T-helper 2 cell (primary cell): ENCODE data around the gene AGTPBP1.
A peak's percentile ranks its signal among the peaks of the same experiment; 100 is the strongest.

Experiments used
- DNase-seq, 5 experiments: peaks; one replicate each; pipeline versions ENCODE4 v3.0.0 to v3.0.0-alpha.2; 2012 to 2022

Gene AGTPBP1

DNA sequence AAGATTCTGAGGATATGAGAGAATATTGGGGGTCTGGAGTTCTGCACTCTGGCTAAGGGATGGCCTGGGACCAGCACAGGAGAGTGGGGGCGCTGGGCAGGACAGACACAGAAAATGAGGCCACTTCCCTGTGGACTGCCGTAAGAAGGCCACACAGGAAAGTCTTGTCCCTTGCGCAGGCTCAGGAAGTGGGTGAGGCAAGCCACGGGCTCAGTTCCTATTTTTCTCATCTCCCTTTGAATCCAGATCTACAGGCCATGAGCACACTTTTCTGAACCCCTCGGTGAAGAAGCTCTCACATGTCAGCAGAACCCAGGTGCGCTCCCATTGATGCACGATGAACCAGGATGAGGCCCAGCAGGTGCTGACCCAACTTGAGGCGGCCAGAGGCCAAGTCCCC, 207.4 kb downstream of the AGTPBP1 start:
- DNase-seq: no peak

DNA sequence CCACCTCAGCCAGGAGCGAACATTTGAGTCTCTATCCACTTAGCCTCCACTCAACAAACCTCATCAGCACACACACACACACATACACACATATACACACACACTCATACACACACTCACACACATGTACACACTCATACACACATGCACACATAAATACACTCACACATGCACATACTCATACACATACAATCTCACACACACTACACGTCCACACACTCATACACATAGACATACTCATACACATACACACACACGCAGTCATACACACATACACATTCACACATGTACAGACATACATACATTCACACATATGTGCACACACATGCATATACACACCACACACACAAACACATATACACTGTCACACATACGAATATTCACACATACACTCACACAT, 208.2 kb downstream of the AGTPBP1 start:
- no peak for DNase-seq

DNA sequence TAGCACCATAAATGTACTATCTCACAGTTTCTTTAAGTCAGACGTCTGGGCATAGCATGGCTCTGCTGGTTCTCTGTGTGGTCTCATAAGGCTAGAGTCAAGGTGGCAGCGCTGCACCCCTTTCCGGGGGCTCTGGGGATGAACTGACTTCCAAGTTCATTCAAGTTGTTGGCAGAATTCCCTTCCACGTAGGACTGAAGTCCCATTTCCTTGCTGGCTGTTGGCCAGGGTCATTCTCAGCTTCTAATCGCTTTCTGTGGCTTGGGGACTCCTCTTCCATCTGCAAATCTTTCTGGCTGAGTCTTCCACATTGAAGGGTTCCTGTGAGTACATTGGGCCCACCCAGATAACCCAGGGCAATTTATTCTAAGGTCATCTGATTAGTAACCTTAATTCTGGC, 211.0 kb downstream of the AGTPBP1 start:
- no peak for DNase-seq

DNA sequence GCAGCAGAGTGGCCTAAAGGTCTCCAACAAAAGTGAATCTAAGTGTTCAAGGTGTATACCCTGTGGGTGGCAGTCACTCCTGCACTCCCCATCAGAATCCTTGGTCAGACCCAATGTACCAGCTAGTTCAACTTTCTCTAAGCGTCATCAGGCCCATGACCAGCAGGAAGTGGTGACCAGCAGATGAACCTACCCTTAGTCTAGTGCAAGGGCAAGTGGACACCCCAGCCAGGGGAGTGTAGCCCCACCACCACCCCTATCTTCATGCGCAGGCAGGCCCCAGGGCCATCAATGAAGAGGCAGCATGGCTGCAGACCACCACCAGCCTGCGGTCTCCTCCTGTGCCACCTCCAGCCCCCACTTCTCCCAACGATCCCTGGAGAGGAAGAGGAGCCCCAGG, 213.1 kb downstream of the AGTPBP1 start:
- DNase-seq: no peak

DNA sequence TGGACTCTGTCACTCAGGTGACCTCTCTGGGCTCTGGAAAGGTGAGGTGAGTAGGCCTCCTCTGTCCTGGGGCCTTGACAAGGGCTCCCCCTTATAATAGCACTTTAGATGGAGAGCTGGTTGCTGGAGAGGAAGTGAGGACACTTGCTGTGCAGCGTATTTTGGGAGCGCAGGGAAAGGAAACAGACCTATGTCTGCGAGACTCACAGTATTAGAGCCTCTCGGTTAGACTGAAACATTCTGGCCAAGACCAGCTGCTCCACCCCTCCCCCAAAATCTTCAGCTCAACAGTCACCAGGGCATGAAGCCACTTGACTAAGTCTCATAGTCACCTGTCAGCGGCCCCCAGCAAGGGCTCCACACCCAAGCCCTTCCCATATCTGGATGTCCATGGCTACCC, 213.6 kb downstream of the AGTPBP1 start:
- DNase-seq: no peak

DNA sequence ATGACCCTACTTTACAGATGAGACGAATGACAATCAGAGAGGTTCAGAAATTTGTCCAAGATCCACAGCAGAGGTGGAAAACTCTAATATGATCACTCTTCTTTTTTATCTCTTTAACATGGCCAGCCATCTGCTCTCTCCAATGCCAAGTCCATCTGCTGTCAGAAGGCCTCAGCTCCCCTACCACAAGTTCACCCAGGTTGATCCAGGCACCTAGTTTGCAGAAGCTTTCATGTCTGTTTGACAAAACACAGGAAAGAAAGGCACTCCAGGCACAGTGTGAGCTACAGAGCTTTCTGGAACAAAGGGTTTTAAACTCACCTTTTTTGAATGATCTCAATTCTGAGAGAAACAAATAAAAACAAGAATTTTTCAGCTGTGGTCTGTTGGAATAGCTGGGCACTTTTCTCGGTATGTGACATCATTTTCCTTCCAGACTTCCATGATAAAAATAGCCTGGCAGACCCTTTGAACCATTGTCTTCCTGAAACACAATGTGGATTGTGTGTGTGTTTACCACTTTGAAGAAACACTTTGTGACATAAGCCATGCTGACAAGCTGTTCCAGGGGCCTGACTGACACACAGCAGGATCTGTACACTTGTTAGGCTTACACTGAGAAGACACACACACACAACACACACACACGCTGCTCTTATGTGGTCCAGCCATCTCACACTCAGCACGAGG, 214.3 kb downstream of the AGTPBP1 start:
- peak in 1 of 5 experiments; percentile 27 for DNase-seq

DNA sequence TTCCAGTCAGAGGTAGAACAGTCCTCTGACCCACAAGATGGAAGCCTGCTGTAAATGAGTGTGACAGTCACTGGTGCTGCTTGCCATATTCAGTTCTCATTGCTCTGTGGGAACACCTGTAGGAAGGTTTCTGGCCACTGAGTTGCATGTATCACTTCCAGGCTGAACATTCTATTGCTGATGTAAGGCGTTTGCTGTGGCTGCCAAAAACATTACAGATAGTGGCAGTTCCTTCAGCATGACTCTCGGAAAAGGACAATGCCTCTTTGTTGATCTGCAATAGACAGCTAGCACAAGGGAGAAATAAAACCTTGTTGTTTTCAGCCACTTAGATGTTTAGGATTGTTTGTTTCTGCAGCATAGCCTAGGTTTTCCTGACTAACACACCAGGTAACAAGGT, 217.2 kb downstream of the AGTPBP1 start:
- no peak for DNase-seq

DNA sequence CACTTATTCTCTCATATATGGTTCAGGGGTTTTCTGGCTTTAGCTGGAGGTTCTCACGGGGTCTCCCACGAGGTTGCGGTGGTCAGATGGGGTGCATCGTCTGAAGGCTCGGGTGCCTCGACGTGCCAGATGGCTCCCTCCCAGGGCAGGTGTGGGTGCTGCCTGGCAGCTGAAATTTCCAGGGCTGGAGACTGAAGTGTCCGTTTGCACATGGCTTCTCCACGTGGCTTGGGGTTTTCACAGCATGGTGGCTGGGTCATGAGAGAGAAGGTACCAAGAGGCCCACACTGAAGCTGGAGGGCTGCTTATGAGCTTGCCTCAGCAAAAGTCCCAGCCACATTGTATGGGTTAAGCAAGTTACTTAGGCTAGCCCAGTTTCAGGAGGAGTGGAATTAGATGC, 218.6 kb downstream of the AGTPBP1 start:
- no peak for DNase-seq

DNA sequence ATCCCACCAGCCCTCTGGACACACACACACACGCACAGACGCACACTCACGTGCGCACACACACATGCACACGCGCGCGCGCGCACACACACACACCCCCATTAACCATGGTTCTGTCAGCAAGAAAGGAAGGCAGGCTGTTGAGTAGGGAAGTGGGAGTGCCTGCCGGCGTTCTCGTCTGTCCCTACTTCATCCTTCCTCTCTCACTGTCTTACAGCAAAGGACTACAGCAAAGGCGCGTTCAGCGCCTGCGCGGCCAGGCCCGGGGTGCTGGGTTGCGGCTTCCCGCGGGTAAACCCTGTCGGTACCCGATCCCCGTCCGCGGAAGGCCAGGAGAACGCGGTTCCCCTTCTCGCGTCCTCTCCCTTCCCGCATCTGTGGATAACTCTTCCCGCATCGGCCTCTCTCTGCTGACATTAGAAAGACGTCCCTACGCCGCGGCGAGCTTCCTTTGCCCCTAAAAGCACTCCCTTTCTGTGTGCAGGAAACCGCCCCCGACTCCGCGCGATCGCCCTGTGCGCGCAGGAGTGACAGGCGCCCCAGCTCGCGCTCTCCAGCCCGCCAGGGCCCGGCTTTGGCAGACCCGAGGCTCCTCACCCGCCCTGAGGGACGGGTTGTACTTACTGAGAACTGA, 219.2 kb downstream of the AGTPBP1 start:
- DNase-seq: peak in 1 of 5 experiments; percentile 51

DNA sequence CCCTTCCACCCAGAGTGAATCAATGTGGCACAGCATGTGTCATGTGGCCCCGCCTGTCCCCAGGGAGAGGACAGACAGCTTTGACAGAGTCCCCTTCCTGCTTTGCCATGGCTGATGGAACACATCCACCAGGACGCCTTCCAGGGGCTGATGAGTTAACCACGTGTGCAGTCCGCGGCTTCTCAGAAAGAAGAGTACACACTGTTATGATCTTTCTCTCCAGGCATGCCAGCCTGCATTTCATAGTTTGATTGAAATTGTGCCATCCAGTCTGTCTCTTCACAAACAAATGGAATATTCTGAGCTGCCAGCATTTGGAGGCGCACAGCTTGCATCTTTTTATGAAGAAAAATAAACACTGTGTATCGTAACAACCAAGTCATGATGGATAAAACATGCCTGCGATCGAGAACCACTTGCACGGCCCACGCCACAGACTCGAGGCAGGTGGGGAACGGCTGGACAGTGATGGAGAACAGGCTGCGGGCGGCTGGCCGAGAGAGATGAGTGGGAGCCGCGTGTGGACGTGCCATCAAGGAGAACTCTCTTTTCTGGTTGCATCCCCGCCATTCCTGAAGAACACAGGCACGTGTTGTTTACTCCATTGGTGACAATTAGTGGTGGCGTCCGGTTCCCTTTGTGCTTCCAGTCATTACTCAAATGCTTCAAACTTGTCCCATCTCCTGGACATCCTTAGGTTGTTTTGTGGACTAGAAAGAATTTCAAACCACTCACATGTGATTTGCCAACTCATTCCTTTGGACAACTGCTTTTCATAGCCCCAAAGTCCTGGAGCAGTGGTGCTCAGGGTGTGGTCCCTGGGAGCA, 220.2 kb downstream of the AGTPBP1 start:
- no peak for DNase-seq

DNA sequence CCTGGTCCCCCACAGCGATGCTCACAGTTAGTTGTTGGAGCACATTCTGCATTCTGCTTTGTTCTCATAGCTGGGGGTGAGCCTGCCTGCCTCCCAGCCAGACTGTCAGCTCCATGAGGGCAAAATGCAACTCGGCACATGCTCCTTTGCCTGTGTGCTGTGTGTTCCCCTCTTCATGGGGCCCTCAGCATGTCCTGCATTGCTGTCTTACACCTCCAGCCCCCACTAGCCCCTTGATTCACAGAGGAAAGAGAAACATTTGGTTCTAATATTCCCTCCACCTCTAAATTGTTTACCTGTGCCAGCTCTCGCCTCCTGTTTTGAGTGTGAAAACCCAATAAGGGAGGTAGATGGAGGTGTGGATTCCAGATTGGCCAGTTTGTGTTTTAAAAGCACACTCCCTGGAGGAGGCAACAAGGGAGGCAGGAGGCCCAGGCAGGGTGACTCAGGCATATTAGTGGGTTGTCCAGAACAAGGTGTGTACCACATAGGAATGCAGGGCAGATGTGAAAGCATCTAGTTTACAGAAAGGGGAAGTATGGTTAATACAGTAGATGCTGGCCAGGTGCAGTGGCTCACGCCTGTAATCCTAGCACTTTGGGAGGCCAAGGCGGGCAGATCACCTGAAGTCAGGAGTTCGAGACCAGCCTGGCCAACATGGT, 224.6 kb downstream of the AGTPBP1 start:
- no peak for DNase-seq

DNA sequence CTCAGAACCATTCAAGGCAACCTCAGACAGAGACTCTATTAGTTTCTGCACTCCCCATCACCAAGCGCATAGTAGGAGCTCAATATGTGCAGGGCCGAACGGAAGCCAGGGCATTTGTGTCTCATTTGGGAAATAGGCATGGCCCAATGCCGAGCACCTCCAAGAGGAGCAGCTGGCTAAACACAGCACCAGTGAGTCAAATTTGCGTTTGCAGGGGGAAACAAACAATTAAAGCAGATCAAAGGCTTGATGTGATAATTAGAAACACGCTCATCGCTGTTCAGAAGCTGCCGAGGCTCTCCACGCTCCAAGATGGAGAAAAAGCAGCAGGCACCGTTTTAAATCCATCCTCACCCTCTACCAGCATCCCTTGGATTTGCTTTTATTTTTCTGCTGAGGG, 225.3 kb downstream of the AGTPBP1 start:
- DNase-seq: no peak

DNA sequence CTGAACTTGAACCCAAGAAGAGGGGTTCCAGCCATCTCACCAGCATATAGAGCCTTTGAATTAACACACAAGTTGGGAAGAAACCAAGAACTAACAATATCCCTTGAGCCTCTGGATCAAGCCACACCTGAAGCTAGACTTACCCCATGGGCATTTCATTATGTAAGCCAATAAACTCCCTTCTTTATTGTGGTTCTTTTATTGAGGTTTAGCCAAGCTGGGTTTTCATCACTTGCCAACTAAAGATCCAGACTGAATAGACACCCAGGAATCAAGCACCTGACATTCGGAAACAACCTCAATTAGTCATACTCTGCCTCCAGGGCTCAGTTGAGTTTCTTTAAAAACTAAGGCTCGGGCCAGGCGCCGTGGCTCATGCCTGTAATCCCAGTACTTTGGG, 226.7 kb downstream of the AGTPBP1 start:
- no peak for DNase-seq

DNA sequence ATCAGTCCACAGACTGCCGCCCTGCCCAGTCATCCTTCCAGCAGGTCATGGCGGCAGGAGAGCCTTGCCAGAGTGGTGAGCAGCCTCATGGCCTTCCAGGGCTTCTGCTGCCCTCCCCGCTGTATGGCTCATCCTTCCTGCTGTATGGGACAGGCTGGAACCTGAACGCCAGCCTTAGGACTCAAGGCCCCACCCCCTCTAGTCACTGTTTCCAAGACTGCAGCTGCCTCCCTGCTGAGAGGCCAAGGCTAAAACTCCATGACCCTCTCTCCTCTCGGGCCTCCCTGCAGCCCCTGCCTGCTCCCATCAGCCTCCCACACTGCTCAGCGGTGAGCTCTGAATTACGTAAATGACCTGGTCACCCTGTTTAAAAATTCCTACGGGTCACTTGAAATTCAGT, 227.5 kb downstream of the AGTPBP1 start:
- DNase-seq: no peak

DNA sequence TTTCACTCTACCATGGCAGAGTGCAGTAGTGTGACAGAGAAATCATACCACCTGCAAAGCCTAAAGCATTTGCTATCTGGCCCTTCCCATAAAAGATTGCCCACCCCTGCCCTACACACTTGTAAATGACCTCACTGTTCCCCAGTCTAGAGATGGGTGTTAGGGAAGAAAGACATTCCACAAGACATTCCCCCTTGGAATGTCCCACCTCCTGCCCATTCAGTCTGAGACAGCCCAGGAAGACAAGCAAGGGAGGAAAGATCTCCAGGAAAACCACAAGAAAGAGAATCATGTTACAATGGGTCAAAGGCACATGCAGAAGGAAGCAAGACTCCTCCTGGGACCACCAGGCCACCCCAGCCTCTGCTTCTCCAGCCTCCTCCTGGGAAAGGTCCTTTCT, 230.0 kb downstream of the AGTPBP1 start:
- no peak for DNase-seq

DNA sequence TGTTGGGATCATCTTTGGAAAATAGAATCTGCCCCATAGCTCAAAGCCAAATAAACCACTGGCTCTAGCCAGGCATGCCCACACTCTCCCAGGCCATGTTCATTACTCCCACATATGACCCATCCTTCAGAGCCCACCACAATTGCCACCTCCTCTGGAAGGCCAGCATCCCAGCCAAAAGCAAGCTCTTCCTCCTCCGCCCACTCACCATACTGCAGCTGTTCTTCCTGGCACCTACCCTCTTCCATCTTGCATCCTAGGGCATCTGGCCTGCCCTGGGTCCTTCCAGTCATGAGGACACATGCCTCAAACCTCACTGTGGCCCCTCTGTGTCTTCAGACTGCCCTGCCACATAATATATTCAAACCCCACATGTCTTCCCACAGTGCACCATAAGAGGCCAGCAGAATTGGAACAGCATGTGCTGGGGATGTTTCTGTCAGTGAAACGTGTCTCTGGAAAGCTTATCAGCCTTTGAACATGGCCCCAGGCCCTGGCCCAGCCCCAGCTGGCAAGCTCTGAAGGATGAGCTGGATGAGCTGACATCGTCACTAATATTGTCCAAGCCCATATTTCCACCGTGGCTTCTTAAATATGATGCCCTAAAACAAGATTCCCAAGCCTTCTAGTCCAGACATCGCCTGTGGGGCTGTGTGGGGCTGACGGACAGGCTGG, 230.8 kb downstream of the AGTPBP1 start:
- no peak for DNase-seq

DNA sequence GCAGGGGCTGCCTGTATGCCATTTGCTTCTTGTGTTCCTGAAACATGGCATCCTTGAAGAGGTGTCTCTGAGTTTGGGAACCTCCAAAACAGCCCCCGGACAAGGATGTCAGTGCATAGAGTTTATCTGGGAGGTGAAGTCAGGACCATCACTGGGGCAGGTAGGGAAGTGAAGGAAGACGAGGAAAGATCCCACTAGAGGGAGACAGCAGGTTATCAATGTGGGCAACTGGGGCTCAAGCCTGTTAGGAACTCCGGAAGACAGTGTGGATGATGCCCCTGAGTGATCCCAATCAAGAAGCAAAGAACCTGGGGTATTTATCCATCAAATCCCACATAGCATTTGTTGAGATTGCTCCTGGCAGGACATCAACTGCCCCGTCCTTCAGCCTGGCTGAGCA, 233.1 kb downstream of the AGTPBP1 start:
- no peak for DNase-seq

DNA sequence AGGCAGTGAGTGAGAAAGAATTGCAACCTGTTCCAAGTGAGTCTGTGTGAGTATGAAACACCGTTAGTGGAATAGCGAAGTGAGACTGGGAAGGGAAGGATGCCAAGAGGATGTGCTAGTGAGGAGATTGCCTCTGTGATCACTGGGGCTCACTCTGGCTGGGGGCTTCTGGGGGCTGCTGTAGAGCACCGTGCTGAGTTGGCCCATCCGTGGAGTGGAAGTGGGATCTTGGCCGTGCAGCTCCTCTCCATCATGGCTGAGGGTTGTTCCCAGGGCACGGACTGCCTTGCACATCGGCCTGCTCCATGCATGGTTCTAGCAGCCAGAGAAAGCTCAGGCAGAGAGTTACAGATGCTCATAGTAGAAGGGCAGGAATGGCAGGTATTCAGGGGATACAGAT, 236.1 kb downstream of the AGTPBP1 start:
- no peak for DNase-seq

DNA sequence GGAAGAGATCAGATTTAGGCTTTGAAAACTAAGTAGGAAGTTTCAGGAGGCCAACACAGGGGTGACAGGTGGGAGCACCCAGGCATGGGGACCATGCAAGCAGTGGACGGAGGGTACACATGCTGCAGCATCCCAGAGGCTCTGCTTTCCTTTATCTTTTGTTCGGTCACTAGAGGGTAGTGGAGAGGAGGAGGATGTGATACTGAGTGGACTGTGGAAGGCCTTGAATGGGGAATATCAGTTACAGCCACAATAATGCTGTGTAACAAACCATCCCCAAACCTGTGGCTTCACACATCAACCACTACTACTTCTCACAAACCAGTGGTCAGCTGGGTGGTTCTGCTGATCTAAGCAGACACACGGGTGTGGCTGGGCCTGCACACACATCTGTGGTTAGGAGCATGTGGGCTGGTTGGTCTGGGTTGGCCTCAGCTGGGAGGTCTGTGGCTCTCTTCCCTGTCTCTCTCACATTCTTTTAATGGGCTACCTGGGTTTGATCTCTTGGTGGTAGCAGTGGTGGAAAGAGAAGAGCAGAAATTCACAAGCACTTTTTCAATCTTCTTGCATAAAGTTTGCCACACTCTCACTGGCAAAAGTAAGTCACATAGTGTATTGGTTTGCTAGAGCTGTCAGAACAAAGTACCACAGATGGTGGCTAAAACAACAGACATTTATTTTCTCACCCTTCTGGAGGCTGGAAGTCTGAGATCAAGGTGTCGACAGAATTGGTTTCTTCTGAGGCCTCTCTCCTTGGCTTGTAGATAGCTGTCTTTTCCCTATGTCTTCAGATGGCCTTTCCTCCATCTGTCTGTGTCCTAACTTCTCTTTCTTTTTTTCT, 238.7 kb downstream of the AGTPBP1 start:
- DNase-seq: peak in 1 of 5 experiments; percentile 7

DNA sequence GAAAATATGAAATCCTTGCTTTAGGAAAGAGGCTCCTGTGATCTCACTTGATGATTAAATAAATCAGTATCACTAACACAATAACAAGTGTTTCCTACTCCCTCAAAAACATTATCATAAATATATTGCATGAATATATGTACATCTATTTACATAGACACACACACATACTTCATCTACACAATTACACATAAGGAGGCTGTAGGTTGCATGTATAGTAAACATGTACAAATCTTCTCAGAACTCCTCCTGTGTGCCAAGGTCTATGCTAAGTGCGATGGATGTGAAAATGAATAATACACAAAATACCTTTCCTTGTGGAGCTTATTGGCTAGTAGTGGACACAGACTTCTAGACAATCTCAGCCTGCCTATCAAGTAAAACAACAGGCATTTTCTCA, 239.9 kb downstream of the AGTPBP1 start:
- no peak for DNase-seq

DNA sequence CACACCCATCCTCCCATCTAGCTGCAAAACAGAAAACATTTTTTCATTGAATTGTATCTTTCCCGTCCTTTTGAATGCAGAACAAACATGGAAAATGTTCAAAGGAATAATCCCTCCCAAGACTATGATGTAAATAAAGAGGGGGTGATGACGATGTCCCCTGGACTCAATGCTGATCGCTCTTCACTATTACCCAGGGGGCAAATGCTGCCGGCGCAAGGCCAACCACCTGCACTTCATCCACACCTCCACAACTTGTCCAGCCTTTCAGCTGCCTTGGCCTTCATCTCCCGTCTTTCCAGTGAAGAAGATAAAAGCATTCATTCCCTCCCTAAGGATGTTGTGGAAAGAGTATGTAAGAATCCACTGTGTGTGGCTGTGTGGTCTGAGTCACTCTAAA, 240.3 kb downstream of the AGTPBP1 start:
- DNase-seq: no peak
